GM18861 (cell line): ENCODE data around the gene RAB5IF.

Experiments
- ATAC-seq: cut with Tn5 transposase; IDR thresholded peaks from one replicate; pipeline ENCODE4 v1.9.1; 2021; ENCODE audit not compliant: unreplicated experiment

Gene RAB5IF

GRCh38 chr20:36658300-36658699 lies 52.7 kb downstream of the RAB5IF start:
- no peak for ATAC-seq
